IMR-90 (cell line): ENCODE data around the gene TP73. TPM values are rescaled to one million over a fixed set of nuclear protein-coding genes. Genes with fewer than 3 reads are reported as not detected.

Source experiments
- ATAC-seq: fragments of 200-7000 bp; cut with Tn5 transposase; 2 replicates; pipeline ENCODE4 v1.9.1; 2020; ENCODE audit warnings: low read depth, mild to moderate bottlenecking, moderate library complexity
- BruUV-seq: library from RNA; stranded (reverse); fragments of 400-500 nt; replicated peaks from 2 replicates; lab custom pipeline; 2021; lab: Mats Ljungman, UMichigan
- CTCF ChIA-PET: fragments of 300-600 bp; formaldehyde crosslinking; extraction: SDS; loops from one replicate; lab custom pipeline; 2021; ENCODE audit warnings: antibody characterized with exemption; lab: Yijun Ruan, JAX
- POLR2A ChIA-PET: fragments of 300-600 bp; sonication (Branson Sonifier 250); formaldehyde crosslinking; loops from one replicate; lab custom pipeline; 2022; ENCODE audit warnings: antibody characterized with exemption; ENCODE audit not compliant: unreplicated experiment; lab: Charles Lee
- DNase-seq: peaks from one replicate; pipeline ENCODE4 v3.0.0; 2013
- H2AFZ ChIP-seq: replicated peaks from 2 replicates; pipeline ENCODE3; 2013; ENCODE audit warnings: low read length, mild to moderate bottlenecking; ENCODE audit not compliant: poor library complexity
- H2AK5ac ChIP-seq: 2 replicates; pipeline ENCODE4 v1.6.1; 2013; ENCODE audit warnings: low read depth, low read length, inconsistent platforms
- H2AK9ac ChIP-seq: replicated peaks from 2 replicates; pipeline ENCODE3; 2013; ENCODE audit warnings: mild to moderate bottlenecking, low read depth, low read length, moderate library complexity; ENCODE audit not compliant: poor library complexity
- H2BK120ac ChIP-seq: 2 replicates; pipeline ENCODE4 v1.6.1; 2013; ENCODE audit warnings: low read depth, low read length, inconsistent platforms
- H2BK15ac ChIP-seq: 3 replicates; pipeline ENCODE4 v1.6.1; 2013; ENCODE audit warnings: low read depth, low read length, inconsistent platforms
- H2BK20ac ChIP-seq: 2 replicates; pipeline ENCODE4 v1.6.1; 2013; ENCODE audit warnings: low read depth, mild to moderate bottlenecking, inconsistent platforms, low read length, moderate library complexity
- H2BK5ac ChIP-seq: 2 replicates; pipeline ENCODE4 v1.6.1; 2013; ENCODE audit warnings: mild to moderate bottlenecking, low read depth, low read length, inconsistent platforms; ENCODE audit not compliant: poor library complexity, severe bottlenecking
- H3K14ac ChIP-seq: replicated peaks from 2 replicates; pipeline ENCODE4 v1.6.1; 2013; ENCODE audit warnings: low read depth, low read length, inconsistent platforms
- H3K18ac ChIP-seq: 2 replicates; pipeline ENCODE4 v1.6.1; 2013; ENCODE audit warnings: low read depth, low read length, control low read depth
- H3K23ac ChIP-seq: 2 replicates; pipeline ENCODE4 v1.6.1; 2013; ENCODE audit warnings: low read depth, low read length, inconsistent platforms
- H3K27ac ChIP-seq: 2 replicates; pipeline ENCODE4 v1.5.1; 2013; ENCODE audit warnings: mild to moderate bottlenecking, control low read depth, low read length; ENCODE audit not compliant: insufficient read depth
- H3K27me3 ChIP-seq: 2 replicates; pipeline ENCODE4 v1.6.1; 2013; ENCODE audit warnings: low read length; ENCODE audit not compliant: control insufficient read depth, insufficient read depth
- H3K36me3 ChIP-seq: 2 replicates; pipeline ENCODE4 v1.6.1; 2013; ENCODE audit warnings: low read length, mixed read lengths; ENCODE audit not compliant: control insufficient read depth, insufficient read depth
- H3K4ac ChIP-seq: 2 replicates; pipeline ENCODE4 v1.6.1; 2013; ENCODE audit warnings: low read depth, low read length, inconsistent platforms
- H3K4me1 ChIP-seq: 2 replicates; pipeline ENCODE4 v1.6.1; 2013; ENCODE audit warnings: low read length, mixed read lengths; ENCODE audit not compliant: control insufficient read depth, insufficient read depth
- H3K4me2 ChIP-seq: 2 replicates; pipeline ENCODE4 v1.6.1; 2013; ENCODE audit warnings: low read depth, mild to moderate bottlenecking, control low read depth, low read length, moderate library complexity
- H3K4me3 ChIP-seq: 2 replicates; pipeline ENCODE4 v1.5.1; 2013; ENCODE audit warnings: low read depth, mild to moderate bottlenecking, control low read depth, low read length, moderate library complexity; ENCODE audit not compliant: insufficient read depth
- H3K56ac ChIP-seq: 2 replicates; pipeline ENCODE4 v1.6.1; 2013; ENCODE audit warnings: low read length, inconsistent platforms; ENCODE audit not compliant: insufficient read depth; ENCODE audit errors: extremely low read depth
- H3K79me1 ChIP-seq, 2 experiments: 2 replicates each; pipeline ENCODE4 v1.6.1; 2013; ENCODE audit warnings: low read length in 2 of 2, inconsistent platforms in 1 of 2, low read depth in 1 of 2
- H3K9ac ChIP-seq: 2 replicates; pipeline ENCODE4 v1.6.1; 2013; ENCODE audit warnings: low read depth, low read length, control low read depth
- H3K9me1 ChIP-seq: 2 replicates; pipeline ENCODE4 v1.6.1; 2013; ENCODE audit warnings: low read length, inconsistent platforms; ENCODE audit not compliant: insufficient read depth
- H3K9me3 ChIP-seq: 2 replicates; pipeline ENCODE4 v1.6.1; 2013; ENCODE audit warnings: low read length; ENCODE audit not compliant: control insufficient read depth, insufficient read depth
- H4K20me1 ChIP-seq: 2 replicates; pipeline ENCODE4 v1.6.1; 2013; ENCODE audit warnings: low read length, inconsistent platforms; ENCODE audit not compliant: insufficient read depth
- H4K5ac ChIP-seq: 2 replicates; pipeline ENCODE4 v1.6.1; 2013; ENCODE audit warnings: mild to moderate bottlenecking, low read depth, low read length, control low read depth
- H4K8ac ChIP-seq, 2 experiments: 2 replicates each; pipeline ENCODE4 v1.6.1; 2013; ENCODE audit warnings: low read depth in 2 of 2, low read length in 2 of 2, control low read depth in 1 of 2, inconsistent platforms in 1 of 2
- H4K91ac ChIP-seq: 2 replicates; pipeline ENCODE4 v1.6.1; 2013; ENCODE audit warnings: low read depth, low read length, inconsistent platforms; ENCODE audit not compliant: insufficient read depth
- BHLHE40 ChIP-seq: fragments of 150-350 bp; IDR thresholded peaks from 2 replicates; pipeline ENCODE4 v1.6.1; 2016; ENCODE audit warnings: mild to moderate bottlenecking, low read depth, low read length
- CEBPB ChIP-seq: IDR thresholded peaks from 2 replicates; pipeline ENCODE4 v1.6.1; 2012; ENCODE audit warnings: low read depth, low read length, improper control_type of control experiment
- CHD1 ChIP-seq: IDR thresholded peaks from 2 replicates; pipeline ENCODE4 v1.6.1; 2012; ENCODE audit warnings: low read depth, low read length, improper control_type of control experiment
- ELK1 ChIP-seq: fragments of 150-350 bp; IDR thresholded peaks from 2 replicates; pipeline ENCODE4 v1.6.1; 2016; ENCODE audit warnings: low read depth, mild to moderate bottlenecking, low read length, moderate library complexity, borderline replicate concordance
- FOS ChIP-seq: fragments of 150-350 bp; IDR thresholded peaks from 2 replicates; pipeline ENCODE4 v1.6.1; 2016; ENCODE audit warnings: low read depth, low read length
- MAFK ChIP-seq: IDR thresholded peaks from 2 replicates; pipeline ENCODE4 v1.6.1; 2012; ENCODE audit warnings: low read depth, low read length, improper control_type of control experiment
- MAZ ChIP-seq: IDR thresholded peaks from 2 replicates; pipeline ENCODE4 v1.6.1; 2012; ENCODE audit warnings: low read depth, mild to moderate bottlenecking, low read length, improper control_type of control experiment, moderate library complexity, borderline replicate concordance
- MXI1 ChIP-seq: IDR thresholded peaks from 2 replicates; pipeline ENCODE4 v1.6.1; 2012; ENCODE audit warnings: low read depth, mild to moderate bottlenecking, low read length, moderate library complexity, borderline replicate concordance
- NFE2L2 ChIP-seq: fragments of 150-350 bp; IDR thresholded peaks from 2 replicates; pipeline ENCODE4 v1.6.1; 2016; ENCODE audit warnings: low read depth, mild to moderate bottlenecking, low read length
- POLR2A ChIP-seq: IDR thresholded peaks from 2 replicates; pipeline ENCODE4 v1.6.1; 2012; ENCODE audit warnings: mild to moderate bottlenecking, low read depth, low read length
- RAD21 ChIP-seq: IDR thresholded peaks from 2 replicates; pipeline ENCODE4 v1.6.1; 2012; ENCODE audit warnings: low read length, improper control_type of control experiment
- RCOR1 ChIP-seq: IDR thresholded peaks from 2 replicates; pipeline ENCODE4 v1.6.1; 2012; ENCODE audit warnings: mild to moderate bottlenecking, low read length, improper control_type of control experiment; ENCODE audit not compliant: insufficient replicate concordance
- RFX5 ChIP-seq: IDR thresholded peaks from 2 replicates; pipeline ENCODE4 v1.8.0; 2012; ENCODE audit warnings: low read depth, mild to moderate bottlenecking, low read length, moderate library complexity
- SMC3 ChIP-seq: fragments of 150-350 bp; IDR thresholded peaks from 2 replicates; pipeline ENCODE4 v1.6.1; 2016; ENCODE audit warnings: low read depth, mild to moderate bottlenecking, antibody characterized with exemption, low read length, moderate library complexity
- WGBS, 2 experiments: methylation state at CpG; one replicate each; pipeline versions ENCODE4 v1.1.5 to v1.1.7; 2013; ENCODE audit warnings: missing lambda C conversion rate in 2 of 2; ENCODE audit not compliant: insufficient read length in 1 of 2; ENCODE audit errors: extremely low coverage in 2 of 2; 5-methylcytosine and 5-hydroxymethylcytosine counted together
- dilution Hi-C: fragments of 300-500 bp; cut with HindIII; formaldehyde crosslinking; loops from one replicate; pipeline ENCODE4 v1.14.3; 2018; ENCODE audit warnings: low sequenced_read_pairs; ENCODE audit not compliant: unreplicated experiment
- in situ Hi-C: fragments of 300-500 bp; cut with MboI; formaldehyde crosslinking; loops from 3 replicates; pipeline ENCODE4 v1.14.3; 2019; ENCODE audit warnings: low sequenced_read_pairs, inconsistent platforms, mixed read lengths
- intact Hi-C: fragments of 100-400 bp; cut with micrococcal nuclease; formaldehyde crosslinking; loops from 2 replicates; pipeline ENCODE4 v1.10.0; 2022
- polyA plus RNA-seq, 3 experiments: library from polyadenylated mRNA; depleted of rRNA; stranded (reverse); fragments of >200 nt; gene quantifications; 2 replicates each; pipeline ENCODE4 v1.2.3, GENCODE V29; 2012; ENCODE audit warnings: low replicate concordance in 1 of 3
- total RNA-seq: library from RNA; depleted of rRNA; stranded (reverse); fragments of >200 nt; gene quantifications from 2 replicates; pipeline ENCODE4 v1.2.3, GENCODE V29; 2012
- TF ChIP-seq, protein P1 (sequence below): conservative IDR thresholded peaks from 2 replicates; pipeline ENCODE4 v1.5.1; 2012; ENCODE audit warnings: mild to moderate bottlenecking, low read depth, low read length, improper control_type of control experiment
- TF ChIP-seq, protein P2 (sequence below): fragments of 150-350 bp; IDR thresholded peaks from 2 replicates; pipeline ENCODE4 v1.6.1; 2017; ENCODE audit warnings: mild to moderate bottlenecking, antibody characterized with exemption, low read length, low read depth

Gene TP73
- total and polyA plus RNA-seq, 2 of the 4 experiments (the other 2 are of a cell fraction): not detected

- H4K91ac ChIP-seq: no peak overlapping the region
- H3K27me3 ChIP-seq: peaks cover 49% of the 10 kb centered on the region; the same call in 1 of the 2 replicates
- no peak overlapping the region for H3K56ac ChIP-seq
- ChIA-PET CTCF (no interaction called here), POLR2A (no interaction called here)
- H2BK20ac ChIP-seq: no peak overlapping the region
- H3K14ac ChIP-seq: no peak overlapping the region
- in situ Hi-C loops (no loop called here), intact Hi-C loops (no loop called here), dilution Hi-C loops (no loop called here)
- H3K9me1 ChIP-seq: no peaks in the 10 kb centered on the region
- no peak overlapping the region for H3K4me3 ChIP-seq
- no peak overlapping the region for H3K9ac ChIP-seq
- H3K79me1 ChIP-seq: no peaks in the 10 kb centered on the region
- no peak for ATAC-seq
- H4K5ac ChIP-seq: no peak overlapping the region
- no peaks in the 10 kb centered on the region for H4K20me1 ChIP-seq
- H4K8ac ChIP-seq: no peak overlapping the region
- H2AK5ac ChIP-seq: no peak overlapping the region
- no peaks in the 10 kb centered on the region for H3K36me3 ChIP-seq
- H2BK120ac ChIP-seq: no peak overlapping the region
- H3K18ac ChIP-seq: no peak overlapping the region
- TF ChIP-seq NFE2L2 (no peak), RCOR1 (no peak), RFX5 (no peak), MXI1 (no peak), RAD21 (no peak), FOS (no peak), ELK1 (no peak), MAZ (no peak), BHLHE40 (no peak), SMC3 (no peak), CEBPB (no peak), CHD1 (no peak), POLR2A (no peak), MAFK (no peak)
- TF ChIP-seq, protein P1, sequence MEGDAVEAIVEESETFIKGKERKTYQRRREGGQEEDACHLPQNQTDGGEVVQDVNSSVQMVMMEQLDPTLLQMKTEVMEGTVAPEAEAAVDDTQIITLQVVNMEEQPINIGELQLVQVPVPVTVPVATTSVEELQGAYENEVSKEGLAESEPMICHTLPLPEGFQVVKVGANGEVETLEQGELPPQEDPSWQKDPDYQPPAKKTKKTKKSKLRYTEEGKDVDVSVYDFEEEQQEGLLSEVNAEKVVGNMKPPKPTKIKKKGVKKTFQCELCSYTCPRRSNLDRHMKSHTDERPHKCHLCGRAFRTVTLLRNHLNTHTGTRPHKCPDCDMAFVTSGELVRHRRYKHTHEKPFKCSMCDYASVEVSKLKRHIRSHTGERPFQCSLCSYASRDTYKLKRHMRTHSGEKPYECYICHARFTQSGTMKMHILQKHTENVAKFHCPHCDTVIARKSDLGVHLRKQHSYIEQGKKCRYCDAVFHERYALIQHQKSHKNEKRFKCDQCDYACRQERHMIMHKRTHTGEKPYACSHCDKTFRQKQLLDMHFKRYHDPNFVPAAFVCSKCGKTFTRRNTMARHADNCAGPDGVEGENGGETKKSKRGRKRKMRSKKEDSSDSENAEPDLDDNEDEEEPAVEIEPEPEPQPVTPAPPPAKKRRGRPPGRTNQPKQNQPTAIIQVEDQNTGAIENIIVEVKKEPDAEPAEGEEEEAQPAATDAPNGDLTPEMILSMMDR: no peak
- TF ChIP-seq, protein P2, sequence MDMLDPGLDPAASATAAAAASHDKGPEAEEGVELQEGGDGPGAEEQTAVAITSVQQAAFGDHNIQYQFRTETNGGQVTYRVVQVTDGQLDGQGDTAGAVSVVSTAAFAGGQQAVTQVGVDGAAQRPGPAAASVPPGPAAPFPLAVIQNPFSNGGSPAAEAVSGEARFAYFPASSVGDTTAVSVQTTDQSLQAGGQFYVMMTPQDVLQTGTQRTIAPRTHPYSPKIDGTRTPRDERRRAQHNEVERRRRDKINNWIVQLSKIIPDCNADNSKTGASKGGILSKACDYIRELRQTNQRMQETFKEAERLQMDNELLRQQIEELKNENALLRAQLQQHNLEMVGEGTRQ: no peak
- DNase-seq: no peak
- H3K9me3 ChIP-seq: no peaks in the 10 kb centered on the region
- H3K27ac ChIP-seq: no peak overlapping the region
- no peak overlapping the region for H2BK5ac ChIP-seq
- no peak overlapping the region for H2BK15ac ChIP-seq
- no peak overlapping the region for H2AK9ac ChIP-seq
- H3K23ac ChIP-seq: no peak overlapping the region
- BruUV-seq: no TSS peak
- WGBS, 2 experiments: 41% methylated on average over 5 of the region's 19 CpGs; no CpG with 5 or more reads in 1 of the 2 experiments
- H3K4me1 ChIP-seq: no peaks in the 10 kb centered on the region
- no peak overlapping the region for H3K4ac ChIP-seq
- H3K4me2 ChIP-seq: no peak overlapping the region
- no peak overlapping the region for H2AFZ ChIP-seq
Observed at GRCh38 chr1:3705341-3705950, 53.1 kb downstream of the TP73 start.
